GM12878 (cell line): ENCODE results near the gene SCARF1. TPM values are rescaled to one million over a fixed set of nuclear protein-coding genes. Genes with fewer than 3 reads are reported as not detected.
A peak's percentile ranks its signal among the peaks of the same experiment; 100 is the strongest.

ENCODE experiments used
- BACH1 ChIP-seq: fragments of 450-650 bp; IDR thresholded peaks from 2 replicates; pipeline ENCODE4 v1.6.1; 2017; ENCODE audit warnings: mild to moderate bottlenecking, borderline replicate concordance
- BHLHE40 ChIP-seq, 2 experiments: fragments of 450-650 bp in 1 of 2; IDR thresholded peaks; 2 replicates each; pipeline ENCODE4 v1.6.1; 2011 to 2017; ENCODE audit warnings: low read depth in 2 of 2, borderline replicate concordance in 1 of 2, improper control_type of control experiment in 1 of 2, low read length in 1 of 2, mild to moderate bottlenecking in 1 of 2
- CBX5 ChIP-seq: sonication (generic); IDR thresholded peaks from 2 replicates; pipeline ENCODE4 v1.6.1; 2016; ENCODE audit warnings: low read depth, moderate library complexity, mild to moderate bottlenecking, inconsistent platforms
- CTCF ChIP-seq, 3 experiments: IDR thresholded peaks in 2 of 3; conservative IDR thresholded peaks in 1 of 3; 2 replicates each; pipeline ENCODE4 v1.5.1; 2011; ENCODE audit warnings: low read depth in 3 of 3, low read length in 3 of 3, mild to moderate bottlenecking in 3 of 3, control low read depth in 2 of 3, moderate library complexity in 2 of 3, inconsistent platforms in 1 of 3, mixed read lengths in 1 of 3; ENCODE audit not compliant: control insufficient read depth in 2 of 3, insufficient read depth in 1 of 3; ENCODE audit errors: extremely low read depth in 1 of 3
- E4F1 ChIP-seq: fragments of 450-650 bp; IDR thresholded peaks from 2 replicates; pipeline ENCODE4 v1.6.1; 2018; ENCODE audit warnings: borderline replicate concordance, mild to moderate bottlenecking; ENCODE audit not compliant: partially characterized antibody
- FOXM1 ChIP-seq: IDR thresholded peaks from 2 replicates; pipeline ENCODE4 v1.6.1; 2012; ENCODE audit warnings: low read depth, mild to moderate bottlenecking, inconsistent platforms, low read length, moderate library complexity
- IRF3 ChIP-seq: fragments of 450-650 bp; IDR thresholded peaks from 2 replicates; pipeline ENCODE4 v1.6.1; 2014; ENCODE audit warnings: mild to moderate bottlenecking
- IRF4 ChIP-seq: IDR thresholded peaks from 2 replicates; pipeline ENCODE4 v1.6.1; 2011; ENCODE audit warnings: low read depth, low read length
- MLLT1 ChIP-seq: fragments of 450-650 bp; IDR thresholded peaks from 2 replicates; pipeline ENCODE4 v1.6.1; 2016; ENCODE audit warnings: mild to moderate bottlenecking
- NFYA ChIP-seq: IDR thresholded peaks from 2 replicates; pipeline ENCODE4 v1.6.1; 2011; ENCODE audit warnings: low read depth, mild to moderate bottlenecking, low read length, improper control_type of control experiment, borderline replicate concordance
- POLR2A ChIP-seq: IDR thresholded peaks from 2 replicates; pipeline ENCODE4 v1.6.1; 2011; ENCODE audit warnings: low read depth, mild to moderate bottlenecking, low read length
- PRDM15 ChIP-seq: fragments of 450-650 bp; formaldehyde crosslinking; IDR thresholded peaks from 2 replicates; pipeline ENCODE4 v1.4.0; 2020; ENCODE audit warnings: mild to moderate bottlenecking, moderate library complexity
- RAD51 ChIP-seq: fragments of 450-650 bp; IDR thresholded peaks from 2 replicates; pipeline ENCODE4 v1.6.1; 2016; ENCODE audit warnings: moderate library complexity, mild to moderate bottlenecking, inconsistent platforms
- SPI1 ChIP-seq: IDR thresholded peaks from 2 replicates; pipeline ENCODE4 v1.6.1; 2011; ENCODE audit warnings: low read depth, mild to moderate bottlenecking, low read length, moderate library complexity, borderline replicate concordance; ENCODE audit not compliant: insufficient read depth
- YBX1 ChIP-seq: fragments of 450-650 bp; IDR thresholded peaks from 2 replicates; pipeline ENCODE4 v1.6.1; 2016; ENCODE audit warnings: antibody characterized with exemption
- ZNF274 ChIP-seq: IDR thresholded peaks from one replicate; pipeline ENCODE4 v1.8.0; 2011; ENCODE audit not compliant: insufficient read length, insufficient read depth
- polyA plus RNA-seq, 11 experiments: library from polyadenylated mRNA; depleted of rRNA in 4 of 11; unstranded in 6 of 11; stranded (reverse) in 5 of 11; fragments of >200 nt; fragmentation: Nextera tagmentation in 4 of 11; fragmentation: Illumina TruSeq in 1 of 11; extraction: Ambion mirVana in 4 of 11; extraction: Trizol in 1 of 11; gene quantifications; 1 replicate in 1 of 11; 2 replicates in 10 of 11; pipeline versions ENCODE4 v1.2.1 to v1.2.3, GENCODE V29; 2011 to 2016; ENCODE audit warnings: inconsistent platforms in 2 of 11, missing spikeins in 2 of 11, low read depth in 1 of 11
- total RNA-seq, 4 experiments: library from RNA; depleted of rRNA in 3 of 4; stranded (reverse); fragments of >200 nt in 3 of 4; fragmentation: Illumina TruSeq in 1 of 4; extraction: Trizol in 1 of 4; gene quantifications; 2 replicates each; pipeline versions ENCODE4 v1.2.1 to v1.2.3, GENCODE V29; 2013 to 2021

The SCARF1 gene
- total and polyA plus RNA-seq, 10 of the 15 experiments (the other 5 are each of a cell fraction or from before 2014, with no cell fraction given) = 0.10 to 1.7 (median 0.43) TPM

GRCh38 chr17:1592751-1593629, 52.5 kb downstream of the SCARF1 start (continued):
- no peak for TF ChIP-seq MLLT1
- no peak for TF ChIP-seq IRF4
- TF ChIP-seq IRF3 = no peak
- TF ChIP-seq FOXM1 = peak; percentile 94
- TF ChIP-seq SPI1 = no peak
- no peak for TF ChIP-seq ZNF274
- no peak for TF ChIP-seq RAD51
- no peak for TF ChIP-seq E4F1
- no peak for TF ChIP-seq BACH1
- TF ChIP-seq YBX1 = no peak
- TF ChIP-seq PRDM15 = no peak
- TF ChIP-seq NFYA = no peak
- TF ChIP-seq POLR2A = no peak; the same call in 1 of the 2 replicates
- no peak for TF ChIP-seq CBX5
- peak; percentile 79 to 81 for TF ChIP-seq BHLHE40 (IDR thresholded peaks at IDR 0.05; ENCODE audit: borderline replicate concordance in 1 of 2, low read depth in 2 of 2, low read length in 1 of 2)
- no peak for TF ChIP-seq CTCF (IDR thresholded peaks at IDR 0.05 in 2 of 3, conservative IDR thresholded peaks at IDR 0.05 in 1 of 3; ENCODE audit: control insufficient read depth in 2 of 3, extremely low read depth in 1 of 3, insufficient read depth in 1 of 3, low read depth in 3 of 3, low read length in 3 of 3)
